Fibroblast of lung (primary cell): ENCODE results near the gene ZNF423.

ENCODE experiments used
- EZH2 ChIP-seq: IDR thresholded peaks from 2 replicates; pipeline ENCODE4 v1.5.1; 2012; ENCODE audit warnings: low read length, control low read depth, mild to moderate bottlenecking; ENCODE audit errors: missing control alignments
- TF ChIP-seq, protein P1 (sequence below), 2 donors: IDR thresholded peaks in 1 of 2; conservative IDR thresholded peaks in 1 of 2; 1 replicate in 1 of 2; 2 replicates in 1 of 2; pipeline ENCODE4 v1.5.1; 2011 to 2012; ENCODE audit warnings: low read length in 2 of 2, control low read depth in 1 of 2, inconsistent platforms in 1 of 2, low read depth in 1 of 2, mild to moderate bottlenecking in 1 of 2

DNA sequence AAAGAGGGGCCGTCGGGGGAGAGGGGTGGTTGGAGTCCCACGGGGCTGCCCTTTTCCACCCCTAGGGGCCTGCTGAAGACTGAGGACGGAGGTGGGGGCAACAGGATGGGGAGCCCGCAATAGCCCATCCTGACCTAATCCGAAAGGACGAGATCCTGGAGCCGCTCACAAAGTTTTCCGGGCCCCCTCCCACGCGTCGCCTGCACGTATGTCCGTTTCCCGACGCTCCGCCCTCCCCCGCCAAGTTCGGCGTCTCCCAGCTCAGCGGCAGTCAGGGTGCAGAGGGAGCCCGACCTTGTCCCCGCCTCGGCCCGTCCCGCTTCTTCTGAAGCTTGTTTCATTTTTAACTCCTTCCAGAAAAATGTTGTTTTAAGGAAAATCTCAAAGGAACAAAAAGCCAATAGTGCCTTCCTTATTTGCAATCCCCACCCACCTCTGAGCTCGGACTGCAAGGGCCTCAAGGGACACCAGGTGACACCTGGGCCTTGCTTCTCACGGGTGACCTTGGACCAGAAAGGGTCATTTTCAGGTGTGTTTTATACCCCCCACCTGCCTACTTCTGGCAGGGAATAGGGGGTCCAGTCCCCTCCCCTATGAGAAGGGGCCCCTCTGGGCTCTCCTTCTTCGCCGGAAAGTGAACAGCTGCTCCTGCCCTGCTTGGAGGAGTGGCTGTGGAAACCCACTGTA lies 3.4 kb upstream of the ZNF423 start:
- TF ChIP-seq, protein P1, sequence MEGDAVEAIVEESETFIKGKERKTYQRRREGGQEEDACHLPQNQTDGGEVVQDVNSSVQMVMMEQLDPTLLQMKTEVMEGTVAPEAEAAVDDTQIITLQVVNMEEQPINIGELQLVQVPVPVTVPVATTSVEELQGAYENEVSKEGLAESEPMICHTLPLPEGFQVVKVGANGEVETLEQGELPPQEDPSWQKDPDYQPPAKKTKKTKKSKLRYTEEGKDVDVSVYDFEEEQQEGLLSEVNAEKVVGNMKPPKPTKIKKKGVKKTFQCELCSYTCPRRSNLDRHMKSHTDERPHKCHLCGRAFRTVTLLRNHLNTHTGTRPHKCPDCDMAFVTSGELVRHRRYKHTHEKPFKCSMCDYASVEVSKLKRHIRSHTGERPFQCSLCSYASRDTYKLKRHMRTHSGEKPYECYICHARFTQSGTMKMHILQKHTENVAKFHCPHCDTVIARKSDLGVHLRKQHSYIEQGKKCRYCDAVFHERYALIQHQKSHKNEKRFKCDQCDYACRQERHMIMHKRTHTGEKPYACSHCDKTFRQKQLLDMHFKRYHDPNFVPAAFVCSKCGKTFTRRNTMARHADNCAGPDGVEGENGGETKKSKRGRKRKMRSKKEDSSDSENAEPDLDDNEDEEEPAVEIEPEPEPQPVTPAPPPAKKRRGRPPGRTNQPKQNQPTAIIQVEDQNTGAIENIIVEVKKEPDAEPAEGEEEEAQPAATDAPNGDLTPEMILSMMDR (conservative IDR thresholded peaks at IDR 0.05 in 1 of 2, IDR thresholded peaks at IDR 0.05 in 1 of 2; ENCODE audit: low read depth in 1 of 2, low read length in 2 of 2) = no peak
- TF ChIP-seq EZH2 = peak; percentile 51
